SU-DHL-6 (cell line): ENCODE measurements around the gene NDUFS5.
"Not testable (repeated sequence)": the region's sequence is repeated elsewhere in the genome, so short reads cannot be mapped to it uniquely, and the experiment has no call there.

Source experiments
- H2AFZ ChIP-seq: fragments of 200-600 bp; sonication (generic); 2 replicates; pipeline ENCODE4 v1.6.1; 2014; ENCODE audit warnings: low read depth, mild to moderate bottlenecking, moderate library complexity, mixed read lengths, antibody characterized with exemption, low read length; ENCODE audit not compliant: severe bottlenecking
- H3F3A ChIP-seq: fragments of 200-600 bp; shearing (Covaris generic); 2 replicates; pipeline ENCODE4 v1.6.0; 2016; ENCODE audit warnings: antibody characterized with exemption, mild to moderate bottlenecking; ENCODE audit not compliant: insufficient read depth
- H3K27ac ChIP-seq: fragments of 200-600 bp; sonication (generic); 2 replicates; pipeline ENCODE4 v1.5.1; 2016; ENCODE audit warnings: low read depth, mild to moderate bottlenecking, low read length, moderate library complexity, mixed read lengths
- H3K27me3 ChIP-seq: fragments of 200-600 bp; sonication (generic), shearing (Covaris generic); 2 replicates; pipeline ENCODE4 v1.6.0; 2014; ENCODE audit warnings: mild to moderate bottlenecking, low read length
- H3K36me3 ChIP-seq: fragments of 200-600 bp; sonication (generic); 2 replicates; pipeline ENCODE4 v1.6.1; 2014; ENCODE audit warnings: mild to moderate bottlenecking, low read length, mixed read lengths
- H3K4me2 ChIP-seq: fragments of 300-600, 200-600 bp; shearing (Covaris generic), sonication (generic); 2 replicates; pipeline ENCODE4 v1.6.0; 2014; ENCODE audit warnings: low read length, low read depth, mild to moderate bottlenecking; ENCODE audit not compliant: poor library complexity, severe bottlenecking
- H3K4me3 ChIP-seq: fragments of 200-600 bp; sonication (generic); 2 replicates; pipeline ENCODE4 v1.5.1; 2014; ENCODE audit warnings: antibody characterized with exemption, low read length, mild to moderate bottlenecking, mixed read lengths; ENCODE audit not compliant: insufficient read depth, poor library complexity, severe bottlenecking
- H3K79me2 ChIP-seq: fragments of 200-600 bp; sonication (generic); 2 replicates; pipeline ENCODE4 v1.6.1; 2014; ENCODE audit warnings: mild to moderate bottlenecking, low read length, moderate library complexity; ENCODE audit not compliant: insufficient read depth
- H3K9ac ChIP-seq: fragments of 200-600 bp; sonication (generic); 2 replicates; pipeline ENCODE4 v1.7.0; 2014; ENCODE audit warnings: mild to moderate bottlenecking, low read length
- H3K9me2 ChIP-seq: fragments of 200-600 bp; sonication (generic); replicated peaks from 2 replicates; pipeline ENCODE4 v1.6.1; 2014; ENCODE audit warnings: low read length; ENCODE audit not compliant: insufficient read depth
- H3K9me3 ChIP-seq: fragments of 200-600 bp; sonication (generic); 2 replicates; pipeline ENCODE4 v1.6.1; 2014; ENCODE audit warnings: low read length, mixed read lengths; ENCODE audit not compliant: insufficient read depth
- H4K20me1 ChIP-seq: fragments of 200-600 bp; sonication (generic); 2 replicates; pipeline ENCODE4 v1.6.1; 2014; ENCODE audit warnings: low read depth, mild to moderate bottlenecking, antibody characterized with exemption, low read length, moderate library complexity, mixed read lengths
- CTCF ChIP-seq: fragments of 200-600 bp; sonication (generic); IDR thresholded peaks from one replicate; pipeline ENCODE4 v1.5.1; 2017; ENCODE audit warnings: antibody characterized with exemption, mild to moderate bottlenecking, low read length, moderate library complexity; ENCODE audit not compliant: insufficient read depth, poor library complexity, severe bottlenecking
- EZH2phosphoT487 ChIP-seq: fragments of 200-600 bp; sonication (generic), shearing (Covaris generic); conservative IDR thresholded peaks from 2 replicates; pipeline ENCODE4 v1.6.1; 2018; ENCODE audit warnings: mild to moderate bottlenecking, antibody characterized with exemption, low read length, moderate library complexity, mixed read lengths

NDUFS5 gene

GRCh38 chr1:39006726-39007645, 19.2 kb upstream of the NDUFS5 start:
- Histone ChIP-seq H3K9ac (no peak overlapping the region), H3K9me3 (no peaks in the 10 kb centered on the region), H3K36me3 (peaks cover 32% of the 10 kb centered on the region), H3K27me3 (no peaks in the 10 kb centered on the region), H3K9me2 (no peaks in the 10 kb centered on the region), H4K20me1 (no peaks in the 10 kb centered on the region), H3K79me2 (no peaks in the 10 kb centered on the region), H2AFZ (no peak overlapping the region), H3K4me3 (no peak overlapping the region), H3F3A (no peaks in the 10 kb centered on the region), H3K27ac (no peak overlapping the region), H3K4me2 (no peak overlapping the region)
- TF ChIP-seq EZH2phosphoT487, result no peak
- TF ChIP-seq CTCF, result no peak

- H3K4me3 ChIP-seq, H4K20me1 ChIP-seq, H2AFZ ChIP-seq, H3K4me2 ChIP-seq, H3F3A ChIP-seq, H3K9ac ChIP-seq, H3K27me3 ChIP-seq, H3K9me2 ChIP-seq, H3K79me2 ChIP-seq, H3K36me3 ChIP-seq, H3K9me3 ChIP-seq, H3K27ac ChIP-seq: not testable (repeated sequence)
Measured at GRCh38 chr1:39014956-39015355, 11.2 kb upstream of the NDUFS5 start.

- H3K9me2 ChIP-seq, result no peaks in the 10 kb centered on the region
- H3K27me3 ChIP-seq, result no peaks in the 10 kb centered on the region
- no peaks in the 10 kb centered on the region for H3K9me3 ChIP-seq
- no peak overlapping the region for H3K27ac ChIP-seq
- H4K20me1 ChIP-seq, result no peaks in the 10 kb centered on the region
- H3K9ac ChIP-seq, result no peak overlapping the region
- no peaks in the 10 kb centered on the region for H3K36me3 ChIP-seq
- H3K4me3 ChIP-seq, result no peak overlapping the region
- no peak overlapping the region for H2AFZ ChIP-seq
- H3F3A ChIP-seq, result no peaks in the 10 kb centered on the region
- no peaks in the 10 kb centered on the region for H3K79me2 ChIP-seq
- TF ChIP-seq EZH2phosphoT487 (no peak), CTCF (no peak)
- no peak overlapping the region for H3K4me2 ChIP-seq
Measured at GRCh38 chr1:39016604-39017171, 9.5 kb upstream of the NDUFS5 start.

GRCh38 chr1:39017266-39017665, 8.9 kb upstream of the NDUFS5 start:
- Histone ChIP-seq H3K27me3 (no peaks in the 10 kb centered on the region), H3K9ac (no peak overlapping the region), H3K9me2 (no peaks in the 10 kb centered on the region), H4K20me1 (no peaks in the 10 kb centered on the region), H3F3A (no peaks in the 10 kb centered on the region), H3K9me3 (no peaks in the 10 kb centered on the region), H3K4me2 (no peak overlapping the region), H3K27ac (no peak overlapping the region), H3K36me3 (no peaks in the 10 kb centered on the region), H2AFZ (no peak overlapping the region), H3K79me2 (no peaks in the 10 kb centered on the region), H3K4me3 (no peak overlapping the region)
- TF ChIP-seq EZH2phosphoT487 (no peak), CTCF (no peak)

- H3F3A ChIP-seq, H3K27me3 ChIP-seq, H3K4me3 ChIP-seq, H3K9ac ChIP-seq, H3K27ac ChIP-seq, H3K79me2 ChIP-seq, H3K9me2 ChIP-seq, H2AFZ ChIP-seq, H3K9me3 ChIP-seq, H4K20me1 ChIP-seq, H3K4me2 ChIP-seq, H3K36me3 ChIP-seq: not testable (repeated sequence)
Measured at GRCh38 chr1:39020494-39020893, 5.7 kb upstream of the NDUFS5 start.
